ENCODE measurements around the gene KRTAP12-1.

Gene KRTAP12-1

DNA sequence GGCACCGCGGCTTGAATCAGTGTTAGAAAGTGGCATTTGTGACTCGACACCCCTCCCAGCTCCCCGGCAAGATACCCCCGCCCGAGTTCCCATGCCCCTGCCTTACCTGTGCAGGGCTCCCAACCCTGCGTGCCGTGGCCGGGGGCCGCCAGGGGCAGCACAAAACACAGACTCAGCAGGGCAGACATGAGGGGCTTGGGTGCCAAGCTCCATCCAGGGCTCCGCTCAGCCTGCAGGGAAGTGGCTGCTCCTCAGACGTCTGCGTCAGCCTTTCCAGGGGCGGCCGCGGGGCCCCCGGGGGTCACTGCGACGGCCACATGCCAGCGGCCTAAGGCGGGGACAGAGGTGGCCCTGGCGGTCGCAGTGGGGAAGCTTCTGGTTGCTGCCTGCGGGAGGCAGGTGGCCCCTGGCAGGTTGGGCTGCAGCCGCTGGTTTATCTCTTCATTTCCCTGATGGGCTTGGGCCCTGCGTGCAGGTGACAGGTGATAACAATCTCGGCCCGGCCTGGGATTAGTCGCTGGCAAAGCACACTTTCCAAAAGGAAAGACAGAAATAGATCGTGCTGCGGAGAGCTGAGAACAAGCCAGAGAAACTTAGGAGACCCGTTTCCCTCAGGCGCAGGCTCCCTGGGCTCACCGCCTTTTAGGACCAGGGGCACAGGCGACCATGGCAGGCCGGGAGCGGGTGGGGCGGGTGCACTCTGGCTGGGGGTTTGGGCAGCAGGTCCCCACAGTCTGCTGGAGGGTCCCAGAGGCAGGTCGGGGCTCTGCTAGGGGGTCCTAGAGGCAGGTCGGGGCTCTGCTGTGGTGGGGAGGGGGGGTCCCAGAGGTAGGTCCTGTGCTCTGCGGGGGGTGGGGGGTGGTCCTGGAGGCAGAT, 29.6 kb upstream of the KRTAP12-1 start, which contains the start of gene TSPEAR:
TSPEAR (minus strand) TSS at position 246 of the 876 bp plus-strand sequence; CDS start at position 188, 58 bp downstream.
- DNase-seq (ENCODE audit: low spot score): no peak

- DNase-seq (ENCODE audit: low spot score): no peak
These were observed 28.9 kb upstream of the KRTAP12-1 start for GRCh38 chr21:44710756-44711326.

- DNase-seq (ENCODE audit: low spot score): no peak
These were observed 28.3 kb upstream of the KRTAP12-1 start for GRCh38 chr21:44710294-44710665.

DNA sequence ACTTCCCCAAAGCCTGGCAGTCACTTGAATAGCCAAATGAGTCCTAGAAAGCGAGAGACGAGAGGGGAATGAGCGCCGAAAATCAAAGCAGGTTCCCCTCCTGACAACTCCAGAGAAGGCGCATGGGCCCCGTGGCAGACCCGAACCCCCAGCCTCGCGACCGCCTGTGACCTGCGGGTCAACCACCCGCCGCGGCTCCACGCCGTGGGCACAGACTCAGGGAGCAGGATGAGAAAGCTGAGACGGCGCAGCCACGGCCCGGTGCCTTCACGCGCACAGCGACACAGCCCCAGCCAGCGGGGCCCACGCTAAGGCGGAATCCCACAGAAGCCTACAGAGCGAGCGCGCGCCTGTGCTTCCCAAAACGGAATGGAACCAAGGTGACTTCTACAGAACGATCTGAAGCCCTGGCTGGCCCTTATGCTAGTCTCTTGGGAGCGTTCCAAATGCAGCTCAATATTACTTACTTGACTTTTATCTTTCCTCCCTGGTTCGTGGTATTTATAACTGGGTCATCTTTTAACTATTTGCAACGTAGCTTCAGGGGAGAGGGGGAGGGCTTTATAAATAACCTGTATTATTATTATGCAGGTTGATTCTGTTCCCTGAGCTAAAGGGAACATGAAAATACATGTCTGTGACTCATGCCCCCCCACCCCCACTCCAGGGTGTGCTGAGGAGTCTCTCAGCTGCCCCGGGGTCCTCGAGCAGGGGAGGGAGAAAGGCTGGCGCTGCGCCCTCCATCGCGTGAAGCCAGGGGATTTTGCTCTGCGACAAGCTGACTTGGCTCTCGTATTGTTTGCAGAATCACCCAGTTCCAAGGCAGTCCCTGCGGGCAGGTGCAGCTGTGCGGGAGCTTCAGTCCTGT, 27.7 kb upstream of the KRTAP12-1 start:
- DNase-seq (ENCODE audit: low spot score): no peak

DNA sequence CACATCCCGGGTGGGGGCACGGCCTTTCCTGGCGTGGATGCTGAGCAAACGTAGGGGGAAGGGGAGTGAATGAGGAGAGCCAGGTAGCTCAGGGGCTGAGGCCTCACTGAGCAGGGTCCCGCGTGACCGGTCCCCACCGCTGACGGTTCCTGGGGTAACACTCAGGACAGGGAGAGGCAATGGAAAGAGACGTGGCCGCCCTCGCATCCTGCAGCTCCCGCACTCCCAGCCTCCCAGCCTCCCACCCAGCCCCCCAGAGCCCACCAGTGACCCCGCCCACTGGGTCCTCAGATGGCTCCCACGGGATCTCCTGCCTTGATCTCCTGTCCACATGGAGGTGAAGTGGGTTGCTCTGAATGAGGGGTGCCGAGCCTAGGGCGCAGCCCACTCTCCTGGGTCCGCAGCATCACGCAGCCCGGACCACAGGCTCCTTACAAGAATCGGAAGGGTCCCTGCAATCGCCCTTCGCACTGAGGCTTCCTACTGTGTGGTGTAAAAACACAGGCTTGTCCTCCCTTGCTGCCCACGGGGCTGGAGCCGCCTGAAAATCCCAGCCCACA, 27.0 kb upstream of the KRTAP12-1 start:
- no peak for DNase-seq (ENCODE audit: low spot score)

DNA sequence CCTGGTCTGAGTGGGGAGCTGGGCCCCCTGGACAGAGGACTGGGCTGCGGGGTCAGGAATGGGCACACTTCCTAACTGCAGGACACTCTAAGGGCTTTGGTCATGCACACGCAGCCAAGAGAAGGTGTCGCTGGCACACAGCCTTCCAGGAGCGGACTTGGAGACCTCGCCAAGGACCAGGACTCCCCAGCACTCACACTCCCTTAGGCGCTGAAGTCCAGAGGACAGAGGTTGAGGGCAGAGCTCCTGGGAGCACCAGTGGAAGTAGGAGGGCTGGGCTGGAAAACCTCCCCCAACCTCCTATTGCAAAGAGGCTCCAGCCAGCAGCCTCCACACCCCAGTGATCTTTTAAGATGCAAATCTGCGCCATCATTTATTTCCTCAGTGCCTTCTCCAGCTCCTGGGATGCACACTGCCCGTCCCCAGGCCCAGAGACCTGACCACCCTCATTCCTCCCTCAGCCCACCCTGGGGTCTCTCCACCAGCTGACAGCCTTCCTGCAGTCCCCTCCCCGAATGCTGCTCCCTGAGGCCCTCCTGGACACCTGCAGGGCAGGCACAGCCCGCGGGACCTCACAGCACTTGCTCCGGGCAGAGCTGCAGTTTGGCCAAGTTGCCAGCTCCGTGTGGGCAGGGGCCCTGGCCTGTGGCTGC, 26.4 kb upstream of the KRTAP12-1 start:
- DNase-seq (ENCODE audit: low spot score): no peak

DNA sequence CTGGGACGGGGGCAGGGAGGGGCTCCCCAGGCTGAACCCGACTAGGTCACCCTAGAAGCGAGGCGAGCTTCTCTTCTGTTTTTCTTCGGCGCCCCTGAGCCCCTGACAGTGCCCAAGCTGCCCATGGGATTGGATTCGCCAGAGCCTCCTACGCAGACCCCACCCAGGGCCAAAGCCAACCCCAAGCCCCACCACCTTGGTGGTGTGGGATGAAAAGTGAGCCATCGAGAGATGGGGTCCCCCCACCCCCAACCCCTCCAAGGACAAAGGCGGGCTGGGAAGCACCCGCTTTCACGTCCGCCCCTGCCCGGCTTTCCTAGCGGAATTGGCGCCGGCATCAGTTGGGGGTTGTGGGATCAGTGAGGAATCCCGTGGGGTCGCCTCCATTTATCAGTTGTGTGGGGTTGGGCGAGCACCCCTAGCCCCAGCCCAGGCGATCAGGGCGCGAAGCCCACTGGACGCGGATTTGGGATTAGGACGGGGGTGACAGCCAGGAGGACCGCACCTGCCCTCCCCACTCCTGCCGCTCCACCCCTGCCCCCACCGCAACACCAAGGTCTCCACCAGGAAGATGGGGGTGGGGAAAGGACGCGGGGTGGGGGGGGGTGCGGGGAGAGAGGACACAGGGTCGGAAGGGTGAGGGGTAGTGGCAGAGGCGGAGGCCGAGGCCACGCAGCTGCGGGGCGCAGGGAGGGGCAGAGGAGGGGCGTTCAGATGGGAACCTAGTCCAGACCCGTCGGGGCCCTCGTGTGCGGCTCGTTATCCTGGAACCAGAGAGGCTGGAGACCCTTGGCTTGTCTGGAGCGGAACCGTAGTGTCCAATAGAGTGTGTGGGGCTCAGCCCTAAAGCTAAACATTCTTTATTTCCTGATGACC, 25.0 kb upstream of the KRTAP12-1 start:
- no peak for DNase-seq (ENCODE audit: low spot score)

GRCh38 chr21:44706026-44706705, 24.2 kb upstream of the KRTAP12-1 start:
- no peak for DNase-seq (ENCODE audit: low spot score)

DNA sequence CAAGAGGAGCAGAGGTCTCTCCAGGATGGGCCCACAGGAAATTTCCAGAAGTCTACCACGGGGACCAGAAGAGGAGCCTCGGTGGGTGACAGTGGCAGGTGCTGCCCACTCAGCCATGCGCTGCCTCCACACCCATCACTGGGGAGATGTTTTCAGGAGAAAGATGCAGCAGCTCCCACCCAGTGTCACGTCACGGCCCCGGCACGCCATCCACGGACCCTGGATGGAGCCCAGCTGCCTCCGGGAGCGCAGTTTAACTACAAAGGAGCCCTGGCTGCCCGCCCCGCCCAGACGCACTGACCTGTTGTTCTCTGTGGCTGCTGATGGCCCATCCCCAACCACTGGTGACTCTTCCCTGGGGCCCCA, 22.7 kb upstream of the KRTAP12-1 start:
- no peak for DNase-seq (ENCODE audit: low spot score)

DNA sequence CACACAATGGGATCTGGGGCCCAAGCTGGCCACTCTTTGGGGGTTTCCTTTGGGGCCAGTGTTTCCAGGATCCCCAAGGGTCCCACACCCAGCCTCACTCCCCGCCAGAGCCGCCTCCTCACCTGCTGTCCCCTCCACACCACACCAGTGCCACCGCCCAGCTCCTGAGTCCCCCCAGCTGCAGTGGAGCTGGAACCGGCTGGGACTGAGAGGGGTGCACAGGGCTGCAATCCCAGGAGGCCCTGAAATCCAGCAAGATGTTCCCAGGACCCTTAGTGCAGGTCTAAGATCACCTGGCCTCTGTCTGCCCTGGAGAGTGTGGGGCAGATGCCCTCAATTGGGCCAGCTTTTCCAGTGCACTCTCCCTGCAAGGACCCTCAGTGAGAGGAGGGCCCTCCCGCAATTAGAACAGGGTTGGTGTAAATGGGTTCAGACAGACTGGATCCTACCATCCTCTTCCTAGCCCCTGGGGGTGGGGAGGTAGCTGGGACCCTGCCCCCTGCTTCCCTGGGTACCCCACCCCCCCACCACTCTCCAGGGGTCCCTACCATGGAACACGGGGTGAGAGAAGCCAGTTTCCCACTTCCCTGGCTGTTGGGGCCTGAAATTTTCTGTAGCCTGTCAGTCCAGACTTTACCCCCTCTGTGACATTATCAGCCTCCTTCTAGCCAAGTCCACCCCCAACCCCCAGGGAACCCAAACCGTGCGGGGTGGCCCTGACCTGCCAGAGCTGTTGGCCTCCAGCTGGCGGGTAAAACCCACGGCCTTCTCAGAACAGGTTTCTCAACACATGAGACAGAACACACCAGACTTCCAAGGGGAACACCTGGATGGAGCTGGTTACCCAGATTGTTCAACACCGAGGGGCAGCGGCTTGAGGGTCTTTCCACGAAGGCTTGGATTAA, 22.0 kb upstream of the KRTAP12-1 start:
- no peak for DNase-seq (ENCODE audit: low spot score)

DNA sequence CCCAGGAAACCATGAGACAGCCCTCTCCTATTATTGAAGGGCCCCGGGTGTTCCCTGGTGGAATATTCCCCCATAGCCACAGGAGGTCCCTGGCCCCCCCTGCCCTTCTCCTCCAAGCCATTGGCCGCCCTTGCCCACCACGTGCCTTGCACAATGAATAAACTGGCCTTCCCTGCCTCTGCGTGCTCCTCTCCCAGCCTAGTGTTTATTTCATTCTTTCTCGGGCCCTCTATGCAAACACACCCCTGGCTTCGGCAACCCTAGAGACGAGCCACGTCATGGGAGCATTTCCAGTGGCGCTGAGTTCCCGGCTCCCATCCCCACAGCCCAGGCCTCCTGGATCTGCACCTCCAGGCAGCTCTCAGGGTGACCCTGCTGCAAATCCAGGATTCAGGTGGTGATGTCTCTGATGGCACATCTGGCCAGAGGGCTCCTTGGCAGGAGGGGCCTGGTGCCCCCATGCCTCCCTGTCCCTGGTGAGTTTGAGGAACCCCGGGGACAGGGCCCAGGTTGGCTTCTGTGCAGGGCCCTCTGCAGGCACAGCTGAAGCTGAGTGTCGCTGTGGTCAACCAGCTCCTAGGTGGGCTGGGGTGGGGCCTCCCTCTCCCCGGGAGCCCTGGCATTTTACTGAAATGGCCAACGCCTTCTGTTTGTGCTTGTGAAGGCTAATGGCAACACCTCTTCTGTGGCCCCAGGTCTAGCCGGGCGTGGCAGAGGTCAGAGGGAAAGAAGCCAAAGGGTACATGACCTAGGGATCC, 21.2 kb upstream of the KRTAP12-1 start:
- no peak for DNase-seq (ENCODE audit: low spot score)

GRCh38 chr21:44702111-44702972, 20.4 kb upstream of the KRTAP12-1 start:
- DNase-seq (ENCODE audit: low spot score): no peak

GRCh38 chr21:44701541-44701940, 19.6 kb upstream of the KRTAP12-1 start:
- DNase-seq (ENCODE audit: low spot score): no peak

GRCh38 chr21:44701023-44701400, 19.0 kb upstream of the KRTAP12-1 start:
- no peak for DNase-seq (ENCODE audit: low spot score)

GRCh38 chr21:44700101-44701022, 18.4 kb upstream of the KRTAP12-1 start:
- DNase-seq (ENCODE audit: low spot score): no peak

GRCh38 chr21:44699502-44700001, 17.6 kb upstream of the KRTAP12-1 start:
- DNase-seq (ENCODE audit: low spot score): no peak
